Left cardiac atrium (tissue), 4 donors: ENCODE data around the gene USP36. TPM values are rescaled to one million over a fixed set of nuclear protein-coding genes. Genes with fewer than 3 reads are reported as not detected.

Experiments used
- ATAC-seq, 2 donors: fragments of 200-7000 bp; cut with Tn5 transposase; one replicate each; pipeline ENCODE4 v1.9.1; 2020; ENCODE audit warnings: mild to moderate bottlenecking in 2 of 2, moderate library complexity in 2 of 2
- DNase-seq: peaks from one replicate; pipeline ENCODE4 v3.0.0-alpha.2; 2020
- intact Hi-C, 2 donors: fragments of 100-400 bp; cut with DNase I; formaldehyde crosslinking; loops; one replicate each; pipeline versions ENCODE4 v1.14.1 to v1.15.1; 2022 to 2023
- total RNA-seq, 2 donors: library from RNA; stranded (reverse); fragmentation: NEBNext Ultra II Directional; extraction: Animal tissue kit (Norgen Biotek cat#: 25700); gene quantifications; one replicate each; pipeline ENCODE4 v1.2.1, GENCODE V29; 2021
- donor health status: DM: no; HTN: yes; CAD: no.
- donor health status: DM: no; HTN: yes; CAD: no; lungs with severe emphysema.
- donor health status: DM: yes; HTN: yes; CAD: no.
- donor health status: Dilated cardiomyopathy.

Gene USP36
- total RNA-seq, 2 donors from 2014 or later: 28.1 to 48.1 TPM

DNA sequence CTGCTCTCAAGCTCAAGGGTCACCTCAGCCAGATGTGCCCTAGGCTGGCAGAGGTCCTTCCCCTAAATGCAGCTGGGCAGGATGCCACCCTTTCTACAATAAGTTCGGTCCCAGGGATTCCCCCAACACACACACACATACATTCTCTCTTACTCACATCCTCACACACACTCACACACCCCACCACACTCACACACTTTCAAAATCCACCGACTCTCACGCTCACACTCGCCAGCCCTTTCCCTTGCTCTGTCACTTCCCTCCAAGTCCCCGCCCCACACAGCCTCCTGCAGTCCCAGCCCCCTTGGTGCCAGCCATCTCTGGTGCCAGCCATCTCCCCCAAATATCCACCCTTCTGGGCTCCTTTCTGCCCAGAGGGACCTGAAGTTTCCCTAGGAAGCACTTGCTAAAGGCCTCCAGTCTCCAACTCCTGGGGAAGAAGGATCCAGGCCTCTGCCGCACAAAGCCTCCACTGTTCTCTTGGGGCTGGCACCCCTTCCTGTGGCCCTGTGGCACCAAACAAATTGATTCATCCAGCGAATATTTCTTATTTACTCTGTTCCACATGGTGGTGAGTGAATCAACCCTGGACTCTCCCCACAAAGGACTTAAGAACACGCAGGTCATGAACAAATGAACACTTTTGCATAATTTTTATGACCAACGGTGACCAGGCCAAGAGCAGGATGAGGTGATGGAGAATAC is 3.8 kb upstream of the USP36 start:
- ATAC-seq: no peak
- DNase-seq: no peak
- intact Hi-C loops: no loop called here

DNA sequence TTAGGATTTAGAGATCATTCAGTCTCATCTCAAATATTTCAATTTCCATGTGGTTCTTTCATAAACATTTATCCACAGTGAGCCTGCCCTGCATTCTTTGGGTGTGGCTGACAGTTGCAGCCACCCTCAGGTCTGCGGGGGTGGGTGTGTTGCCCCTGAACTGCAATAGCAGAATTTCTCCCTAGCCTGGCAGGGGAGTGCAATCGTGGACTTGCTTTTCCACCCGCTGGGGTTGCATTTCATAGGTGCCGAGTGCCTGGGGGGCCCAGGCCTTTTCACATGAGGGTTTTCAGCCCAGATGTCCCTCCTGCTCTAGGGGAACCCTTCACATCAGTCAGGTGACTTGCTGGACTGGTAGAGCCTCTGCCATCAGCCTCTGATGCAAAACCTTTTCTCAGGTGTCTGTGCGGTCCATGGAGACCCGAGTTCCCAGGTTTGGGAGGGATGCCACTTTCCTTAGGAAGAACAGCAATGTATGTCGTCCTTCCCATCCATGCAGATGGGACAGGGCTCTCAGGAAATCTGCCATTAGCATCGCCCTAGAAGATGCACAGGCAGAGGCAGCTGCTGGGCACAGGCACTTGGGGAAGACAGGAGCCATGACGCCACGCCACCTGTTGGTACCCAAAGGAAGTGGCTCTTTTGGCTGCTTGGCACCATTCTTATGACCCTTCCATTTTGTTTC is 2.4 kb upstream of the USP36 start:
- no peak for ATAC-seq
- no peak for DNase-seq
- intact Hi-C loops: no loop called here

DNA sequence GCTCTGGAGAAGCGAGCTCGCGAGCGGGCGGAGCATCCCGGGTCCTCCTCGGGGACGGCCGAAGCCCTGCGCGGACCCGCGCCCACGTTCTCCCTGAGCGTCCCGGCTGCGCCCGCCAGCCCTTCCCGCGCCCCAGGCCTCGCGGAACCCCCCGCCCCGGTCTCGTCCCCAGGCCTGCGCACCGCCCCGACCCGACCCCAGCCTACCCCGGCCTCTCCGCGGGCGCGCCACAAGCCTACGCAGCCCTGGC is 159 bp downstream of the USP36 start:
- intact Hi-C loops: no loop called here
- DNase-seq (no peak), ATAC-seq (peak in 1 of 2 donors; percentile 27)

DNA sequence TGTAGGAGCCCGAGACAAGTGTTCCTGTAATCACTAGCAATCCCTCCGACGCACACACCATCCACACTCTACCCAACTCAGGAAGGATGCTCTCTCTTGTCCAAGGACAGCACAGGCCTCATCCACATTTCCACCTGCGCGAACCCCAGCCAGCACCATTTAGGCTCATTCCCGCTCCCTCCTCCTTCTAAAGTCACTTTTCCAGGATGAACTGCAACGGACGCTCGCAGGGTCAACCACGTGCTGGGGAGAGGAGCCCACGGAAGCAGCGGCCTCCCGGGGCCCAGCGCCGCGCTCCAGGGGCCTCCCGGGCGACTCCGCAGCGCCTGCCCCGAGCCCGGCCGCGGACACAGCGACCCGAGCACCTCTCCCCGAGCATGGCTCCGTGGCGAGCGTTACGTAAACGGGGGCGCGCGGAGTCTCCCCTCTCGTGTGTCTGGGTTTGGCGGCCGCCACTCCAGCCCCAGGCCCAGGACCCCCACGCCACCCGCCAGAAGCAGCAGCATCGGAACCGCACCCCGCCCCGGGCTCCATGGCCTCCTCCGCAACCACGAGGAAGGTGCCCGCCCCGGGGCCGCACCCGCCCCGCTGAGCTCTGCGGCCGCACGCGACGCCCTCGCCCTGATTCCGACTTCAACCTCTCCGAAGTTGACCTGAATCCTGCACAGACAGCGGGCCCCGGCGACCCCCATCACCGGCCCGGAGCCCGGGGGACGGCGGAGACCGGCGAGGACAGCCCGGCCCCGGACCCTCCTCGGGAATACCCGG is 668 bp downstream of the USP36 start:
- intact Hi-C loops: no loop called here
- peak; percentile 28 to 50 for ATAC-seq
- peak; percentile 63 for DNase-seq

DNA sequence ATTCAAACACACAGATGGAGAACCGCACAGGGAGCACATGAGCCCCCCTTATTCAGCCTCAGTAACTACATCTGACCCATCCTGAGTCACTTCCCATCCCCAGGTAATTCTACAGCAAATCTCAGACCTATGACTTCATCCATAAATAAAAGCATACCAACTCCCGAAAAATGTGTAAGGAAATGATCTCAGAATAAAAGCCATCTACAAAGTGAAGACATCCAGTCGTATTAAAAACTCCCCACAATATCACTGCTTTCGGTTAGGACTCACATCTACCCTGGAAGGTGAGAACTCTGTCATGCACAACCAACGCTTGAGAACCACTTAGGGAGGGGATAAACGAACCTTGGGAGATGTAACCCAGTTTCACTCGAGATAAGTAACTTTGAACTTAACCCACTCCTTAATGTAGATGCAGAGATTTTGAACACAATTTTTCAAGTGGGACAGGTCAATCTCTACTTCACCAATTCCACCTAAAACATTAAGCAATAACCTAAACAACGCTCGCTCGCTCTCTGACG is 1.3 kb downstream of the USP36 start:
- ATAC-seq: no peak
- intact Hi-C loops: no loop called here
- DNase-seq: no peak

DNA sequence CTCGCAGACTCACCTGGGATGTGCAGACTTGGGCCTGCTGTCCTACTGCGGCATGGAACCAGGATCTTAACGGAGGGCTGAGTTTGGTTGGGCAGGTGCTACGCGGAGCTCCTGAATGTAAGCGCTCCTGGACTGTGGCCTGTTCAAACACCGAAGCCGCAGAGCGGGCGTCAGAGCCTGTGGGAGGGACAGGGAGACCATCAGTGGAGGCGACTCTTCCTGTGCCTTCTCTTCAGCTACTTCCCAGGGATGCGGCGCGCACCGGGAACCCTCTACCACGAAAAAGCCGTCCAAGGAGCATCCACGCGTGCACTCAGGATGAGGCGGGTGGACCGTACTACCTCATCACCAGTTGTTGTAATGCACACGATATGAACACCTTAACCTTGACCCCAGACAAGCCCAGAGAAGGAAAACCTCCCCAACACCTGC is 2.0 kb downstream of the USP36 start:
- no peak for DNase-seq
- intact Hi-C loops: no loop called here
- no peak for ATAC-seq

DNA sequence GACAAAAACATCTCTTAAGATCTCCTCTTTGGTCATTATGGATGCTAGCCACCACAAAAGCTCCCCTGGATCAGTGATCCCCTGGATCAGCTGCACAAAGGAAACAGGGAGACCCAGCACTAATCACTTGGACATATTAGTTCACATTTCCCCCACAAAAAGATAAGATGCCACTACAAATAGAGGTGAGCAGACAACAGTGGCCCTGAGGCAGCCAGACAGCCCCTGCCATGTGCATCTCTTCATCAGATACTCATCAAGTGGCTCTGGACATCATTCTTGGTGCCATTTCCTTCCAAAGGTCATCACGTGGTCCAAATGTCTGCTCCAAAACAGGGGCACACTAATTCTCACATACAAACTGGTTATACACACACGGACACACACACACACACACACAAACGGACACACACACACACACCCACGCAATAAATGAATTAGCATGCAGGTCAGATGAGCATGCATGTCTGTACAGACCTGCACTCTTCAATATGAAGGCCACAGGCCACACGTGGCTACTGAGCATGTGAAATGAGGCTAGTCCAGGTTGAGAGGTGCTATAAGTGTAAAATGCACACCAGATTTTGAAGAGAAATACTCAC is 4.1 kb downstream of the USP36 start:
- ATAC-seq (no peak), DNase-seq (no peak)
- intact Hi-C loops: no loop called here

DNA sequence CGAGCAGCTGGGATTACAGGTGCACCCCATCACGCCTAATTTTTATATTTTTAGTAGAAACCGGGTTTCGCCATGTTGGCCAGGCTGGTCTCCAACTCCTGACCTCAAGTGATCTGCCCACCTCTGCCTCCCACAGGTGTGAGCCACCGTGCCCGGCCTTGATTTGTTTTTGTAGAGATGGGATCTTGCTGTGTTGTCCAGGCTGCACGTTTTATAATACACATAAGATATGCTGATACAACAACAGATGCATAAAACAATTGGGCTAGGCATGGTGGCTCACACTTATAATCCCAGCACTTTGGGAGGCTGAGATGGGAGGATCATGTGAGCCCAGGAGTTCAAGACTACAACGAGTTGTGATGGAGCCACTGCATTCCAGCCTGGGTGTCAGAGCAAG is 6.0 kb downstream of the USP36 start:
- ATAC-seq (no peak), DNase-seq (no peak)
- intact Hi-C loops: no loop called here

DNA sequence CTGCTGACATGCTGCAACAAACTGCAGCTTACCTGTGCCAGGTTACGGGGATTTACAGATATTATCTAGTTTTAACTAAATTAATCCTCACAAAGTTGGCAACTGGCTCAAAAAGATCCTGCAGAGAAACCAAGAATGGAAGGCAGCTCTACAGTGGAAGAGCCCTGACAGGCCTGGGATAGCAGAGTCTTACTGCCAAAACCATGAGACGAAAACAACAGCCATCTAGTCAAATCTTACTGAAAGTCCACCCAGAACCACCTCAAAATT is 8.1 kb downstream of the USP36 start:
- no peak for DNase-seq
- intact Hi-C loops: no loop called here
- no peak for ATAC-seq

DNA sequence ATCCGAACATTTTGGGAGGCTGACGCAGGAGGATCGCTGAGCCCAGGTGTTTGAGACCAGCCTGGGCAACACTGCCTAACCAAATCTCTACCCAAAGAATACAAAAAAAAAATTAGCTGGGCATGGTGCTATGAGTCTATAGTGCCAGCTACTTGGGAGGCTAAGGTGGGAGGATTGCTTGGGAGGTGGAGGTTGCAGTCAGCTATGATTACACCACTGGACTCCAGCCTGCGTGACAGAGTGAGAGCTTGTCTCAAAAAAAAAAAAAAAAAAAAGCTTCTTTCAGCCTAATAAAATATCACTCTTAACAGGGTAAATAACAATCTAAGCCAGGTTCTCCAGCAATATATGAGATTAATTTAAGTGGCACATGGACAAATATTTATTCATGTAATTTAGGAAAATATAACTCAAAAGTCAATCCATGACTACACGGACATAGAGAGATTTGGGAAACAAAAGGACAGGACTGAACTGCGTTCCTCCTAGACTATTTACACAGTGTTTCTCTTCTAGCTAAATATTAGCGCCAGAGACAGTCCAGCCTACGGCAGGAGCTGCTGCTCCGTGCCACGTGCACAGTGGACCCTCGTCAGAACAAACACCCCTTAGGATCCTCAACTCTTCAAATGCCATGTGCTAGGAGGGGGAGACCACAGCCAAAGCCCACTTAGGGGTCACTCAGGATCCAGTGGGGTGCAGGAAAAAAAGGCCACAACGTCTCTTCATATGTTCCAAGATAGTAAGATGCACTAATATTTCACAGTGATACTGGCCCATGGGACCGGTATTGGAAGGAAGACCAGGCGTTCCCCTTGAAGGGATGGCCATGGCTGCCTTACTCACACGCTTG is 8.7 kb downstream of the USP36 start:
- ATAC-seq (no peak), DNase-seq (no peak)
- intact Hi-C loops: no loop called here

DNA sequence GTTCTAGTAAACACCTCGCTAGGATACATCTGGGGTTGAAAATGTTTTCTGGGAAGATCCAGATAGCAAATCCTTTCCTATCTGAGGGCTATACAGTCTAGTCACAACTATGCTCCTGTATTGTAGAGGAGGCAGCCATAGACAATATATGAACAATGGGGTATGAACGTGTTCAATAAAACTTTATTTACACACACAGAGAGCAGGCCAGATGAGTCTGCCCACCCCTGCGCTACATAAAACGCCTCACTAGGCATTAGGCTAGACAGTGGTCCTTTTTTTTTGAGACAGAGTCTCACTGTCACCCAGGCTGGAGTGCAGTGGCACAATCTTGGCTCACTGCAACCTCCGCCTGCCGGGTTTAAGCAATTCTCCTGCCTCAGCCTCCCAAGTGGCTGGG is 11.1 kb downstream of the USP36 start:
- intact Hi-C loops: no loop called here
- ATAC-seq (no peak), DNase-seq (no peak)

DNA sequence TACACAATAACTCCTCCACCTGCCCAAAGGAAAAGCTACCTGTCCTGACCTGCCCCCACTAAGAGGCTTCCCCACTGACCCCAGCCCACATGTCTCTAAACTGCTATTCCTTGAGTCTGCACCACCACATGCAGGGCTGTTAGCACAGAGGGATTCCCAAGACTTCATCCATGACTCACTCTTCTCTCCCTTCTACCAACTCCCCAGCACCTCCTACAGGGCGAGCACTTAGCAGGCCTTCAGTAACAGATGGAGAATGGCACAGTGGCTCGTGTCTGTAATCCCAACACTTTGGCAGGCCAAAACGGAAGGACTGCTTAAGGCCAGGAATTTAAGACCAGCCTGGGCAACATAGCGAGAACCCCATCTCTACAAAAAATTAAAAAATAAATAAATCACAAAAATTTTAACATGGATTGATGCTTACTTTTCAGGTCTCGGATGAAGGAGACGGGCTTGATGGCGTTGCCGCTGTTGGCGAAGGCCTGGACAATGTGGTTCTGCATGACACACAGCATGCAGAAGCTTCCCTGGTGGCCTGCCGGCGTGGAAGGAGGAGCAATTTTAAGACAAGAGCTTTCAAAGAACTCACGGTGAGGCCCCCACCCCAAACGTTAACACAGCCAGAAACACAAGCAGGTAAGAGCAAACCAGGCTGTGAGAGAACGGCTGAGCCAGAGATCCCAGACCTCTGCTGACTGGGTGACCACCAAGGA is 12.0 kb downstream of the USP36 start:
- intact Hi-C loops: no loop called here
- DNase-seq (no peak), ATAC-seq (peak in 1 of 2 donors; percentile 37)

DNA sequence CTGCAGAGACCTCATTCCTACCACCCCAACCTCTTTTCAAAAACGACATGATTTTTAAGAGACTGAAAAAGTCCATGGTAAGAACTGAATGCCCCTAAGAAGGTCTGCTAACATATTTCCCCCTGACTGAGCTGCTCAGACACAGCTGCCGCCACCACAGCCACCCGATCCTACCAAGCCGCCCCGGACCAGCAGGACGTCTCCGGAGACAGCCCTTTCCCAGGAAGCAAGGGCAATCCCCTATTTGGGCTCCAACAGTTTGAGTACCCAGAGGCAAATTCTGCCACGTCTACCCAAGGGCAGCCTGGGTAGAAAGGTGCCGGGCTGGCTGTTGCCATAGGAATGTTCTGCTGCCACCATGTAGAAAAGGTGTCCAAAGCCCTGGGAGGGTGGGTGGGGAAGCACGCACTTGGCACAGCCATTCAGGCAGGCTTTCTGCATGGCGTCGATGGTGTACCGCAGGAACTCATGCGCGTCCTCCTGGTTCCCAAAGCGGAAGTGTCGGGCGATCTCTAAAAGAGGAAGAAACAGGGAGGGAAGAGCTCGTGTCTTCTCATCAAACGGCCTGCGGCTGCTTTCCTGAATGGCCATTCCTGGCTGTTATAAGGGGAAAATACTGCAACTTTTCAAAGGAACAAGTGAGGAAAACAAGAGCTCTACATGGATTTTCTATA is 13.6 kb downstream of the USP36 start:
- intact Hi-C loops: no loop called here
- peak in 1 of 2 donors; percentile 20 for ATAC-seq
- no peak for DNase-seq

DNA sequence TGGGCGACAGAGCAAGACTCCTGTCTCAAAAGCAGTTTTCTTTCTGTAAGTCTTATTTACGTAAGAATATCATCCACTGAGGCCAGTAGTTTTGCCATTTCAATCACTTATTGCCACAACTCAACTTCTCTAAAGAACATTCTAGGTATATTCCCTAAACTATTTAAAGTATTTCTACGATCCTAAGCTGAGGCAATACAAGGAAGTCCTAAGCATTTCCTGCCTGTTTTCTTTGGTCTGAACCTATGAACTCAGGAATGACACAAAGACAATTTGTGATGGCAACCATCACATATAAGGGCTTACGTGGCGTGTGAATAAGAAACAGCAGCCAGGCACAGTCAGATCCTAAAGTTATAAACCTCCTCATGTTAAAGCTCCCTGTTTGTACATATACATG is 14.2 kb downstream of the USP36 start:
- intact Hi-C loops: no loop called here
- DNase-seq: no peak
- ATAC-seq: no peak

DNA sequence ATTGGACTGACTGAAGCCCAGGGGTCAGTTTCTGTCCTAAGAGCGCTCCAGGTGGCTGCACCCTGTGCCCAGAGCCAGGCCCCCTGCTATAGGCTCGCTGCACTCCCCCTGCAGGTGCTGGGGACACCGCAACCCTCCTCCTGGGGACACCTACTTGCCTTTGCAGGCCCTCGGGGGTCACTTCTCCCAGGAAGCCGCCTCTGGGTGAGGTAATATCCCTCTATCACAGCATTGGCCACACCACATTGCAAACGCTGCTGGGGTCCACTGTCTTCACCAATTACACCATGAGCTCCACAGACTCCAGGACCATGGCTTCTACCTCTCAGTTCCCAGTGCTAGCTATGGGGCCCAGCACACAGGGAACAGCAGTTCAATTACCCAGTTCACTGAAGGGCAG is 14.9 kb downstream of the USP36 start:
- intact Hi-C loops: no loop called here
- DNase-seq (no peak), ATAC-seq (no peak)

DNA sequence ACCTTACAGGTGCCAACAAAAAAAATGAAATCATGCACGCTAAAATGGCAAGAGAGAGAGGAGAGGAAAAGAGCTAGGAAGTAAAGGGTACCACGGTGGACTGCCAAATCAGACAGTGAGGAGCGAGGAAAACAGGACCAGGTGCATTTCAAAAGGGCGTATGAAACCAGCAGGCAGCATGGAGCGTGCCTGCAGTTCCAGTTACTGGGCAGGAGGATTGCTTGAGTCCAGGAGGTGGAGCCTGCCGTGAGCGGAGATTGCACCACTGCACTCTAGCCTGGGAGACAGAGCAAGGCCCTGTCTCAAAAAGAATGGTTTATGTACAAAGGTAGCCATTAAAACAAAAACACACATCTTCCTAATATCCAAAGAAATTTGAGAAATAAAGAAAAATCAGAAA is 16.4 kb downstream of the USP36 start:
- ATAC-seq: no peak
- no peak for DNase-seq
- intact Hi-C loops: no loop called here

DNA sequence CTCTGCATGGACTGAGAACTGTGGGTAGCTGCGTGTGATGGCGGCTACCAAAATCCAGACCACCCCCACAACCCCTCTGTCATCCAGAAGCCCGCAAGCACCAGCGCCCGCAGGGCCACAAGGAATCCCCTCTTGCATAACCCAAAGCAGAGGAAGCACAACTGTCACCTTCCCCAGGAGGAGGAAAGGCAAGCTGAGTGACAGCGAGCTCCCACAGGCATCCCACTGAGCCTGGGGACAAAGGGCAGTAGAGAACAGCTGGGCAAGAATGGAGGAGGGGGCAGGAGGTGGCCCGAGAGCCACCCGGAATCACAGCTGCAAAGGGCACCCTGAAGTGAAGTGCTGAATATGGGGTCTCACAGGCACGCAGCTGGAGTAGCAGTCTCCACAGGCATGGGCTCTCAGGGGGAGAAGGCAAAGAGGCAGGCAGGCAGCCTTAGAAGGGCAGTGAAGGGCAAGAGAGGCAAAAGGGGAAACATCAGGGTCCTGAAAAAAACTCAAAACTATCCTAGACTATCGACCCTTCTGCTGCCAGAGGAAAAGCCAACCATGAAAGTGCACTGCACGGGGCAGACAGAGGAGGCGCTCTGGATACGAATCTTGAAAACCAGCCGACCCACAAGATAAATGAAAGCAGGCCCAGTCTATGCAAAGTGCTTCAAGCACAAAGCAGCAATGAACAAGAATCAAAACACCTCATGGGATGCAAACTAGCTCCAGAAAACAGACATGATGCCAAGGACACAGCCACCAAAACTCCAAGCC is 17.1 kb downstream of the USP36 start:
- DNase-seq (no peak), ATAC-seq (no peak)
- intact Hi-C loops: no loop called here

DNA sequence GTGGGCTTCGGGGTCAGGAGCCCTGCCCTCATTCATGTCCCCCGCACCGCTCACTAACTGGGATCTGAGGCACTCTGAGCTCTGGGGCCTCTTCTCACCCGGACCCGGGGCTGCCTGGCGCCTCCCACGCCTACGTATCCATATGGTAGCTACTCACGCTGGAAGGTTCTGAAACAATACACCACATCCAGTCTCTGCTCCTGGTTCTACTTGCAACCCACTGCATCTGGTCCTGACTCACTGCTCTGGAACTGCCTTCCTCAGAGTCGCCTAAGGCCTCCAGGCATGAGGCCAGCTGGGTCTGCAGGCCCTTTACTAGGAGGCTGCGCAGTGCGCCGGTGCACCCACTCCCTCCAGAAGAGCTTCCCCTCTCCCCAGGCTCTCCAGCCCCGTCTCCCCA is 18.1 kb downstream of the USP36 start:
- peak in 1 of 2 donors; percentile 7 for ATAC-seq
- intact Hi-C loops: no loop called here
- DNase-seq: no peak
